A673 (cell line): Measurements from ENCODE around the gene SLC26A1. TPM values are rescaled to one million over a fixed set of nuclear protein-coding genes. Genes with fewer than 3 reads are reported as not detected.

Experiments used
- BruUV-seq: library from RNA; stranded (reverse); fragments of 400-500 nt; replicated peaks from 2 replicates; lab custom pipeline; 2021; lab: Mats Ljungman, UMichigan
- CTCF ChIA-PET: fragments of 300-600 bp; sonication (Branson Sonifier 250); formaldehyde crosslinking; loops from one replicate; lab custom pipeline; 2022; ENCODE audit warnings: antibody characterized with exemption; lab: Charles Lee
- POLR2A ChIA-PET: fragments of 300-600 bp; sonication (Branson Sonifier 250); formaldehyde crosslinking; loops from one replicate; lab custom pipeline; 2022; ENCODE audit warnings: antibody characterized with exemption; ENCODE audit not compliant: low non-redundant PET; lab: Charles Lee
- DNase-seq: peaks from one replicate; pipeline ENCODE4 v3.0.0-alpha.2; 2015; ENCODE audit warnings: low spot score
- H3K27ac ChIP-seq: fragments of 200-600 bp; sonication (generic); 2 replicates; pipeline ENCODE4 v1.5.1; 2016; ENCODE audit warnings: mixed run types, low read depth, mild to moderate bottlenecking, mixed read lengths, antibody characterized with exemption, low read length; ENCODE audit not compliant: poor library complexity, severe bottlenecking
- H3K27me3 ChIP-seq: fragments of 200-600 bp; sonication (generic); replicated peaks from 2 replicates; pipeline ENCODE4 v1.6.1; 2017; ENCODE audit warnings: mixed run types, low read depth, mild to moderate bottlenecking, mixed read lengths, antibody characterized with exemption, low read length; ENCODE audit not compliant: insufficient read depth, poor library complexity
- H3K36me3 ChIP-seq: fragments of 200-600 bp; sonication (generic); 2 replicates; pipeline ENCODE4 v1.6.1; 2016; ENCODE audit warnings: mixed run types, mild to moderate bottlenecking, mixed read lengths, antibody characterized with exemption, low read length; ENCODE audit not compliant: insufficient read depth, poor library complexity, severe bottlenecking
- H3K4me1 ChIP-seq: fragments of 200-600 bp; sonication (generic); 2 replicates; pipeline ENCODE4 v1.6.1; 2017; ENCODE audit warnings: mixed run types, mild to moderate bottlenecking, mixed read lengths, antibody characterized with exemption, low read length; ENCODE audit not compliant: insufficient read depth, poor library complexity, severe bottlenecking
- H3K4me3 ChIP-seq: fragments of 200-600 bp; sonication (generic); 2 replicates; pipeline ENCODE4 v1.5.1; 2016; ENCODE audit warnings: low read depth, mixed run types, mild to moderate bottlenecking, mixed read lengths, low read length; ENCODE audit not compliant: poor library complexity, severe bottlenecking
- H3K9me3 ChIP-seq: fragments of 200-600 bp; sonication (generic); 2 replicates; pipeline ENCODE4 v1.6.1; 2016; ENCODE audit warnings: mixed run types, low read depth, mild to moderate bottlenecking, mixed read lengths, antibody characterized with exemption, low read length; ENCODE audit not compliant: poor library complexity, severe bottlenecking
- CTCF ChIP-seq: fragments of 300-800, 200-600 bp; sonication (generic); conservative IDR thresholded peaks from 2 replicates; pipeline ENCODE4 v1.5.1; 2017; ENCODE audit warnings: low read depth, mild to moderate bottlenecking, antibody characterized with exemption, low read length, moderate library complexity, mixed read lengths
- EZH2 ChIP-seq: fragments of 200-600 bp; sonication (generic); IDR thresholded peaks from 2 replicates; pipeline ENCODE4 v1.6.1; 2017; ENCODE audit warnings: borderline replicate concordance, low read depth, mild to moderate bottlenecking, mixed read lengths, antibody characterized with exemption, low read length; ENCODE audit not compliant: poor library complexity, severe bottlenecking
- intact Hi-C: fragments of 100-400 bp; cut with micrococcal nuclease; formaldehyde crosslinking; loops from one replicate; pipeline ENCODE4 v1.10.0; 2022; ENCODE audit not compliant: unreplicated experiment
- total RNA-seq: library from RNA; stranded (reverse); gene quantifications from 2 replicates; pipeline ENCODE4 v1.2.3, GENCODE V29; 2021

The SLC26A1 gene
- total RNA-seq, 1 experiment from 2014 or later, result 0.30 TPM

- Histone ChIP-seq H3K4me3 (peak overlapping the region; percentile 29), H3K4me1 (no peaks in the 10 kb centered on the region), H3K27ac (no peak overlapping the region), H3K27me3 (peaks cover 23% of the 10 kb centered on the region), H3K36me3 (no peaks in the 10 kb centered on the region), H3K9me3 (no peaks in the 10 kb centered on the region)
- no TSS peak for BruUV-seq
- CTCF ChIA-PET, result no interaction called here
- TF ChIP-seq EZH2 (no peak), CTCF (no peak)
- DNase-seq, result no peak
- POLR2A ChIA-PET, result no interaction called here
- intact Hi-C loops, result no loop called here
Observed at GRCh38 chr4:1041936-1042330, 48.7 kb upstream of the SLC26A1 start.

- DNase-seq, result no peak
- H3K9me3 ChIP-seq, result no peaks in the 10 kb centered on the region
- H3K27me3 ChIP-seq, result peaks cover 22% of the 10 kb centered on the region
- ChIA-PET CTCF (no interaction called here), POLR2A (no interaction called here)
- intact Hi-C loops, result no loop called here
- peak overlapping the region; percentile 29 for H3K4me3 ChIP-seq
- no peaks in the 10 kb centered on the region for H3K4me1 ChIP-seq
- no peak overlapping the region for H3K27ac ChIP-seq
- no peaks in the 10 kb centered on the region for H3K36me3 ChIP-seq
- no TSS peak for BruUV-seq
- TF ChIP-seq EZH2 (no peak), CTCF (no peak)
Observed at GRCh38 chr4:1041147-1041935, 48.1 kb upstream of the SLC26A1 start.

- TF ChIP-seq CTCF (no peak), EZH2 (no peak)
- intact Hi-C loops, result no loop called here
- POLR2A ChIA-PET, result no interaction called here
- CTCF ChIA-PET, result no interaction called here
- BruUV-seq, result no TSS peak
- Histone ChIP-seq H3K27me3 (peaks cover 21% of the 10 kb centered on the region), H3K4me3 (no peak overlapping the region), H3K4me1 (no peaks in the 10 kb centered on the region), H3K9me3 (no peaks in the 10 kb centered on the region), H3K27ac (no peak overlapping the region), H3K36me3 (no peaks in the 10 kb centered on the region)
- no peak for DNase-seq
Observed at GRCh38 chr4:1040344-1041146, 47.3 kb upstream of the SLC26A1 start.
